ENCODE measurements around the gene CLEC16A.

CLEC16A gene

GRCh38 chr16:11030990-11031510 is 86.7 kb downstream of the CLEC16A start:
- DNase-seq (ENCODE audit: low read depth in 1 of 2, low spot score in 1 of 2) = no peak
- no peak for TF ChIP-seq JUND (IDR thresholded peaks at IDR 0.05; ENCODE audit: low read depth)
- in situ Hi-C loops (cut with HindIII; ENCODE audit: low pct_unique_long_range_greater_than_20kb, low sequenced_read_pairs) = no loop called here

- in situ Hi-C loops (cut with HindIII; ENCODE audit: low pct_unique_long_range_greater_than_20kb, low sequenced_read_pairs) = no loop called here
- no peak for TF ChIP-seq JUND (IDR thresholded peaks at IDR 0.05; ENCODE audit: low read depth)
- DNase-seq (ENCODE audit: low read depth in 1 of 2, low spot score in 1 of 2) = no peak
These were observed 87.9 kb downstream of the CLEC16A start for GRCh38 chr16:11032000-11032921.

DNA sequence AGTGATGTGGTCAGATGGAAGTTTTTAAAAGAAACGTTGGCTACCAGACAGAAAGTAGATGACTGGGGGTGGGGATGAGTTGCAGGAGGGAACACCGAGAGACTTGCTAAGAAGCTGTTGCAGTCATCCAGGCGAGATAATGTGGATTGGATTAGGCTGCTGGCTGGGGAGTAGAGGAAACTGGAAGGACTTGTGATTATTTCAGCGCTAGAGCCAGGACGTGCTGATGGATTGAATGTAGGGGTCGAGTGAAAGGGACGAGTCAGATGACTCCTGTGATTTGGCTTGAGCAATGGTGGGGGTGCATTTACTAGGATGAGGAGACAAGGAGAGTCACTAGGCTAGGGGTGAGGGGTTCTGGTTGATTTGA is 88.5 kb downstream of the CLEC16A start:
- DNase-seq (ENCODE audit: low read depth in 1 of 2, low spot score in 1 of 2) = no peak
- no peak for TF ChIP-seq JUND (IDR thresholded peaks at IDR 0.05; ENCODE audit: low read depth)

GRCh38 chr16:11033629-11034420 is 89.5 kb downstream of the CLEC16A start:
- in situ Hi-C loops (cut with HindIII; ENCODE audit: low pct_unique_long_range_greater_than_20kb, low sequenced_read_pairs) = no loop called here
- no peak for DNase-seq (ENCODE audit: low read depth in 1 of 2, low spot score in 1 of 2)
- TF ChIP-seq JUND (IDR thresholded peaks at IDR 0.05; ENCODE audit: low read depth) = no peak

More for the DNA sequence above, 88.5 kb downstream of the CLEC16A start:
- in situ Hi-C loops (cut with HindIII; ENCODE audit: low pct_unique_long_range_greater_than_20kb, low sequenced_read_pairs) = no loop called here

- DNase-seq (ENCODE audit: low read depth in 1 of 2, low spot score in 1 of 2) = no peak
- no peak for TF ChIP-seq JUND (IDR thresholded peaks at IDR 0.05; ENCODE audit: low read depth)
- in situ Hi-C loops (cut with HindIII; ENCODE audit: low pct_unique_long_range_greater_than_20kb, low sequenced_read_pairs) = no loop called here
These were observed 90.1 kb downstream of the CLEC16A start for GRCh38 chr16:11034481-11034931.

DNA sequence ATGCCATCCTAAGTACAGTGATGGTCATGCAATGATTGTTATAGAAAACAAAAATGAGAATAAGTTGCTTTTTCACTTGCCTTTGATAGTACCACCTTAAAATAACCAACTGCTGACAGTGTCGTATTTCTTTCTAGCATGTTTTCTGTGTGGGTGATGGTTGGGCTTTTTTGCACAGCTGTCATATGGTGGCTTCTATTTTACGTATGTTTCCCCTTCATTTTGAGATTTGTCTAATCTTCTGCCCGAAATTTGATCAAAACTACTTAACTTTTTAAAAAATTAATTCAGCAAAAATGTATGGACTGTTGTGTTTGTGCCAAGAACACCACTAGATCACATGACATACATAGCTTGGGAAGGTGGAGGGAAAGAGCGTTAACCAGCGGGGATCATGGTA is 90.7 kb downstream of the CLEC16A start:
- in situ Hi-C loops (cut with HindIII; ENCODE audit: low pct_unique_long_range_greater_than_20kb, low sequenced_read_pairs) = no loop called here
- no peak for DNase-seq (ENCODE audit: low read depth in 1 of 2, low spot score in 1 of 2)
- TF ChIP-seq JUND (IDR thresholded peaks at IDR 0.05; ENCODE audit: low read depth) = no peak

DNA sequence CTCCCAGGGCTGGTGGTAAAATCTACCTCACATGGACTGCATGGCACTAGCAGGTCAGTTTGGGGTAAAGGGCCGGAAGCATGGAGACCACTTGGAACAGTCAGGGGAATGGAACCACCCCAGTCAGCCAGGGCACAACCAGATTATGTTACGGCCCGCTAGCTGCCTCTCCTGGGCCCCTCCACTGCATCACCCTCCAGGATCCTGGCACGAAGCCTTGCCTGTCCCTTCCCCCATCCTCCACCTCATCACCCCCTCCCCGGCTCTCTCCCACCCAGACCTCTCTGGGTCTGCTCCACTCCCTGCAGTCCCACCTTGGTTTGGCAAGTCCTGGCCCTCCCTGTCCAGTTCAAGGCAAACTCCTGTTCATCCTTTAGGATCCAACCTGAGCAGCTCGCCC is 91.7 kb downstream of the CLEC16A start:
- in situ Hi-C loops (cut with HindIII; ENCODE audit: low pct_unique_long_range_greater_than_20kb, low sequenced_read_pairs) = no loop called here
- no peak for TF ChIP-seq JUND (IDR thresholded peaks at IDR 0.05; ENCODE audit: low read depth)
- DNase-seq (ENCODE audit: low read depth in 1 of 2, low spot score in 1 of 2) = no peak

DNA sequence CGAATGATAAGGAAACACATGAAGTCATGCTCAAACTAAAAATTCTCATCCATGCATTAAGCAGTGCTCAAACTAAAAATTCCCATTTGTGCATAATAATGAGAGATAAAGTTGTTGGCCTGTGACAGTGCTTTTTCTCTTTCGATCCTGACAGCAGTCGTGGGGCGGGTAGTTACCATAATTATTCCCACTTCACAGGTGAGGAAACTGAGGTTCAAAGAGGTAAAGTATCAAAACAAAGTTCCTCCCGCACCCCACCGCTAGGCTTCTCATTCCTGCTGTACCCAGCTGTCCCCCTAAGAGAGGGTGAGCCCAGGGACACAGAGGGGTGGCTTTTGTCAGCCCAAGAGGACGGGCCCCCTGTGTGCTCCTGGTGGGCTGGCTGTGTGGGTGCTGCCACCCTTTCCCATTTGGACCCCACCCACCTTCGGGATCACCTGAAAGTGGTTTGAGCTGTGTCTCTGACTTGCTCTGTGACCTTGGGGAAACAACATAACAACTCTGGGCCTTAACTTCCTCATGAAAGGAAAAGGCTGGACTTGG is 92.6 kb downstream of the CLEC16A start:
- no peak for DNase-seq (ENCODE audit: low read depth in 1 of 2, low spot score in 1 of 2)
- in situ Hi-C loops (cut with HindIII; ENCODE audit: low pct_unique_long_range_greater_than_20kb, low sequenced_read_pairs) = no loop called here
- TF ChIP-seq JUND (IDR thresholded peaks at IDR 0.05; ENCODE audit: low read depth) = no peak

GRCh38 chr16:11038305-11038704 is 93.9 kb downstream of the CLEC16A start:
- TF ChIP-seq JUND (IDR thresholded peaks at IDR 0.05; ENCODE audit: low read depth) = no peak
- in situ Hi-C loops (cut with HindIII; ENCODE audit: low pct_unique_long_range_greater_than_20kb, low sequenced_read_pairs) = no loop called here
- DNase-seq (ENCODE audit: low read depth in 1 of 2, low spot score in 1 of 2) = no peak

- DNase-seq (ENCODE audit: low read depth in 1 of 2, low spot score in 1 of 2) = no peak
- TF ChIP-seq JUND (IDR thresholded peaks at IDR 0.05; ENCODE audit: low read depth) = no peak
- in situ Hi-C loops (cut with HindIII; ENCODE audit: low pct_unique_long_range_greater_than_20kb, low sequenced_read_pairs) = no loop called here
These were observed 94.4 kb downstream of the CLEC16A start for GRCh38 chr16:11038777-11039176.

DNA sequence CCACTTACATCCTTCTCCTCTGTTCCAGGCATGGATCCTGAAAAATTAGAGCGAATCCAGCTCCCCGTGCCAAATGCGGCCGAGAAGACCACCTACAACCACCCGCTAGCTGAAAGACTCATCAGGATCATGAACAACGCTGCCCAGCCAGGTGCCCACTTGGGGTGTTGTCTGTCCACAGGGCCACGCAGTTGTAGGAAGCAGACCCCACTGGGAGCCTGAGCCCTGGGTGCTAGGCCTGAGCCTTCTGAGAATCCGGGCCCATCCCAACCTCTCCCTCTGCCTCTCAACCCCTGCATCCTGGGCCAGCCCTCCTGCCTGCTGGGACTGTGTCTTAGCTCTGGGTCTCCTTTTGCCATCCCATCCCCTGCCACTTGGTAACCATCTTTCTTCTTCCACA is 95.4 kb downstream of the CLEC16A start:
- no peak for TF ChIP-seq JUND (IDR thresholded peaks at IDR 0.05; ENCODE audit: low read depth)
- in situ Hi-C loops (cut with HindIII; ENCODE audit: low pct_unique_long_range_greater_than_20kb, low sequenced_read_pairs) = no loop called here
- no peak for DNase-seq (ENCODE audit: low read depth in 1 of 2, low spot score in 1 of 2)

- no peak for DNase-seq (ENCODE audit: low read depth in 1 of 2, low spot score in 1 of 2)
- no peak for TF ChIP-seq JUND (IDR thresholded peaks at IDR 0.05; ENCODE audit: low read depth)
- in situ Hi-C loops (cut with HindIII; ENCODE audit: low pct_unique_long_range_greater_than_20kb, low sequenced_read_pairs) = no loop called here
These were observed 97.8 kb downstream of the CLEC16A start for GRCh38 chr16:11042191-11042590.
